NOMO-1 treated with DMSO at 0.1 percent for 48 hours (cell line): ENCODE measurements around the gene CTSV.
"Not testable (repeated sequence)": the region's sequence is repeated elsewhere in the genome, so short reads cannot be mapped to it uniquely, and the experiment has no call there.

Experiments used
- DNase-seq: peaks from one replicate; lab custom pipeline; 2025; ENCODE audit not compliant: unreplicated experiment; lab: John Stamatoyannopoulos, UW

Gene CTSV

GRCh38 chr9:97038611-97039513, at the start of gene CTSV:
TSS of gene CTSV (minus strand) at chr9:97039142. CDS start at chr9:97038043, 1,099 bp downstream.
- DNase-seq, result peak; percentile 87

- DNase-seq, result not testable (repeated sequence)
Observed at GRCh38 chr9:97087668-97088215, 48.8 kb upstream of the CTSV start.

GRCh38 chr9:97084562-97084991, 45.6 kb upstream of the CTSV start:
- not testable (repeated sequence) for DNase-seq

- no peak for DNase-seq
Observed at GRCh38 chr9:97078362-97078761, 39.4 kb upstream of the CTSV start.

GRCh38 chr9:97077452-97078295, 38.7 kb upstream of the CTSV start:
- DNase-seq, result no peak

- DNase-seq, result not testable (repeated sequence)
Observed at GRCh38 chr9:97076731-97077451, 37.9 kb upstream of the CTSV start.

- DNase-seq, result no peak
Observed at GRCh38 chr9:97076238-97076637, 37.3 kb upstream of the CTSV start.

- no peak for DNase-seq
Observed at GRCh38 chr9:97075289-97075985, 36.5 kb upstream of the CTSV start.

GRCh38 chr9:97073506-97073905, 34.6 kb upstream of the CTSV start:
- DNase-seq, result no peak

- no peak for DNase-seq
Observed at GRCh38 chr9:97072285-97072776, 33.4 kb upstream of the CTSV start.

GRCh38 chr9:97070325-97070724, 31.4 kb upstream of the CTSV start:
- not testable (repeated sequence) for DNase-seq

GRCh38 chr9:97067490-97067889, 28.5 kb upstream of the CTSV start:
- no peak for DNase-seq

- no peak for DNase-seq
Observed at GRCh38 chr9:97064176-97064575, 25.2 kb upstream of the CTSV start.

GRCh38 chr9:97060796-97061195, 21.9 kb upstream of the CTSV start:
- DNase-seq, result no peak

GRCh38 chr9:97059626-97060025, 20.7 kb upstream of the CTSV start:
- no peak for DNase-seq

- no peak for DNase-seq
Observed at GRCh38 chr9:97057651-97058050, 18.7 kb upstream of the CTSV start.

GRCh38 chr9:97055891-97056290, 16.9 kb upstream of the CTSV start:
- not testable (repeated sequence) for DNase-seq

GRCh38 chr9:97053717-97054116, 14.8 kb upstream of the CTSV start:
- DNase-seq, result no peak

GRCh38 chr9:97052735-97053134, 13.8 kb upstream of the CTSV start:
- no peak for DNase-seq

- no peak for DNase-seq
Observed at GRCh38 chr9:97046228-97046627, 7.3 kb upstream of the CTSV start.
